ENCODE results near the gene HNF1A. TPM values are rescaled to one million over a fixed set of nuclear protein-coding genes. Genes with fewer than 3 reads are reported as not detected.

The HNF1A gene
- polyA plus RNA-seq, 1 donor (not counting 4 experiments of a cell fraction or from before 2014, with no cell fraction given), result not detected

DNA sequence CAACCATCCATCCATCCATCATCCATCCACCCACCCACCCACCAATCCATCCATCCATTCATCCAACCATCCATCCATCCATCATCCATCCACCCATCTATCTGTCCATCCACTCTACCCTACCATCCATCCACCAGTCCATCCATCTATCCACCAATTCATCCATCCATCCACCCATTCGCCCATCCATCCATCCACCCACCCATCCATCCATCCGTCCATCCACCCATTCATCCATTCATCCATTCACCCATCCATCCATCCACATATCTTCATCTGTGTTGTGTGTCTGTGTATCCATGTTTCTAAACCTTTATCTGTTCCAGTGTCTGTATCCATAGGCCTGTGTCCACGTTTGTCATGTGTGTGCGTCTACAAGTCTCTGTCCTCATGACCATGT is 9.9 kb downstream of the HNF1A start:
- no peak overlapping the region for H3K9ac ChIP-seq (ENCODE audit: control insufficient read depth, extremely low read depth, insufficient read depth, low read length)
- no peak overlapping the region for H3K27ac ChIP-seq (ENCODE audit: control insufficient read depth, insufficient read depth, low read length)
- H3K79me2 ChIP-seq (ENCODE audit: control insufficient read depth, insufficient read depth, low read length), result no peaks in the 10 kb centered on the region
- no peak overlapping the region for H3K4me3 ChIP-seq (ENCODE audit: control insufficient read depth in 2 of 3, extremely low read depth in 1 of 3, insufficient read depth in 2 of 3, low read depth in 1 of 3, low read length in 3 of 3)
- H3K4me2 ChIP-seq (ENCODE audit: control insufficient read depth, extremely low read depth, insufficient read depth, low read depth, low read length), result no peak overlapping the region
- no peaks in the 10 kb centered on the region for H4K20me1 ChIP-seq (ENCODE audit: control insufficient read depth, extremely low read depth, insufficient read depth, low read length)
- H3K9me1 ChIP-seq (ENCODE audit: control insufficient read depth, extremely low read depth, insufficient read depth, low read length), result no peaks in the 10 kb centered on the region
- H3K27me3 ChIP-seq (ENCODE audit: control insufficient read depth, extremely low read depth, insufficient read depth, low read length), result no peaks in the 10 kb centered on the region
- DNase-seq (ENCODE audit: low read depth, low spot score) (no peak), FAIRE-seq (no peak)
- H2AFZ ChIP-seq (ENCODE audit: control insufficient read depth, low read length), result no peak overlapping the region
- TF ChIP-seq, protein P1, sequence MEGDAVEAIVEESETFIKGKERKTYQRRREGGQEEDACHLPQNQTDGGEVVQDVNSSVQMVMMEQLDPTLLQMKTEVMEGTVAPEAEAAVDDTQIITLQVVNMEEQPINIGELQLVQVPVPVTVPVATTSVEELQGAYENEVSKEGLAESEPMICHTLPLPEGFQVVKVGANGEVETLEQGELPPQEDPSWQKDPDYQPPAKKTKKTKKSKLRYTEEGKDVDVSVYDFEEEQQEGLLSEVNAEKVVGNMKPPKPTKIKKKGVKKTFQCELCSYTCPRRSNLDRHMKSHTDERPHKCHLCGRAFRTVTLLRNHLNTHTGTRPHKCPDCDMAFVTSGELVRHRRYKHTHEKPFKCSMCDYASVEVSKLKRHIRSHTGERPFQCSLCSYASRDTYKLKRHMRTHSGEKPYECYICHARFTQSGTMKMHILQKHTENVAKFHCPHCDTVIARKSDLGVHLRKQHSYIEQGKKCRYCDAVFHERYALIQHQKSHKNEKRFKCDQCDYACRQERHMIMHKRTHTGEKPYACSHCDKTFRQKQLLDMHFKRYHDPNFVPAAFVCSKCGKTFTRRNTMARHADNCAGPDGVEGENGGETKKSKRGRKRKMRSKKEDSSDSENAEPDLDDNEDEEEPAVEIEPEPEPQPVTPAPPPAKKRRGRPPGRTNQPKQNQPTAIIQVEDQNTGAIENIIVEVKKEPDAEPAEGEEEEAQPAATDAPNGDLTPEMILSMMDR (optimal IDR thresholded peaks at IDR 0.05 in 1 of 3, IDR thresholded peaks at IDR 0.05 in 1 of 3, conservative IDR thresholded peaks at IDR 0.05 in 1 of 3; ENCODE audit: extremely low read depth in 1 of 3, insufficient read depth in 2 of 3, low read length in 3 of 3), result no peak
- TF ChIP-seq EZH2 (IDR thresholded peaks at IDR 0.05; ENCODE audit: low read length), result no peak
- no peaks in the 10 kb centered on the region for H3K4me1 ChIP-seq (ENCODE audit: control insufficient read depth, extremely low read depth, insufficient read depth, low read length)
- no peaks in the 10 kb centered on the region for H3K36me3 ChIP-seq (ENCODE audit: control insufficient read depth in 2 of 2, extremely low read depth in 1 of 2, insufficient read depth in 2 of 2, low read length in 2 of 2)
- dilution Hi-C loops (cut with MboI; ENCODE audit: extremely low pct_ligation_motif_present, low sequenced_read_pairs), result no loop called here
- no peaks in the 10 kb centered on the region for H3K9me3 ChIP-seq (ENCODE audit: control insufficient read depth, low read depth, low read length)

GRCh38 chr12:120988658-120989057 is 10.3 kb downstream of the HNF1A start:
- Histone ChIP-seq H4K20me1 (ENCODE audit: control insufficient read depth, extremely low read depth, insufficient read depth, low read length) (no peaks in the 10 kb centered on the region), H3K9me3 (ENCODE audit: control insufficient read depth, low read depth, low read length) (no peaks in the 10 kb centered on the region), H3K4me1 (ENCODE audit: control insufficient read depth, extremely low read depth, insufficient read depth, low read length) (no peaks in the 10 kb centered on the region), H3K27me3 (ENCODE audit: control insufficient read depth, extremely low read depth, insufficient read depth, low read length) (peaks cover 2% of the 10 kb centered on the region), H3K4me3 (ENCODE audit: control insufficient read depth in 2 of 3, extremely low read depth in 1 of 3, insufficient read depth in 2 of 3, low read depth in 1 of 3, low read length in 3 of 3) (no peak overlapping the region), H3K9me1 (ENCODE audit: control insufficient read depth, extremely low read depth, insufficient read depth, low read length) (no peaks in the 10 kb centered on the region), H3K79me2 (ENCODE audit: control insufficient read depth, insufficient read depth, low read length) (no peaks in the 10 kb centered on the region), H3K36me3 (ENCODE audit: control insufficient read depth in 2 of 2, extremely low read depth in 1 of 2, insufficient read depth in 2 of 2, low read length in 2 of 2) (no peaks in the 10 kb centered on the region), H3K27ac (ENCODE audit: control insufficient read depth, insufficient read depth, low read length) (no peak overlapping the region), H3K4me2 (ENCODE audit: control insufficient read depth, extremely low read depth, insufficient read depth, low read depth, low read length) (no peak overlapping the region), H3K9ac (ENCODE audit: control insufficient read depth, extremely low read depth, insufficient read depth, low read length) (no peak overlapping the region), H2AFZ (ENCODE audit: control insufficient read depth, low read length) (no peak overlapping the region)
- TF ChIP-seq, protein P1 (optimal IDR thresholded peaks at IDR 0.05 in 1 of 3, IDR thresholded peaks at IDR 0.05 in 1 of 3, conservative IDR thresholded peaks at IDR 0.05 in 1 of 3; ENCODE audit: extremely low read depth in 1 of 3, insufficient read depth in 2 of 3, low read length in 3 of 3), result no peak
- no peak for TF ChIP-seq EZH2 (IDR thresholded peaks at IDR 0.05; ENCODE audit: low read length)
- FAIRE-seq, result no peak
- no peak for DNase-seq (ENCODE audit: low read depth, low spot score)
- dilution Hi-C loops (cut with MboI; ENCODE audit: extremely low pct_ligation_motif_present, low sequenced_read_pairs), result no loop called here
